Stomach (tissue), 9 donors: ENCODE measurements around the gene IL33. TPM values are rescaled to one million over a fixed set of nuclear protein-coding genes. Genes with fewer than 3 reads are reported as not detected.

ENCODE experiments used
- DNase-seq, 2 donors: peaks; one replicate each; pipeline versions ENCODE4 v3.0.0 to v3.0.0-alpha.2; 2013 to 2019
- H3K27ac ChIP-seq, 5 donors: fragments of 200-600 bp in 4 of 5; sonication (generic) in 4 of 5; one replicate each; pipeline ENCODE4 v1.5.1; 2013 to 2019; ENCODE audit warnings: mild to moderate bottlenecking in 1 of 5, moderate library complexity in 1 of 5
- H3K27me3 ChIP-seq, 3 donors: fragments of 200-600 bp; sonication (generic); one replicate each; pipeline ENCODE4 v1.5.1; 2017 to 2019; ENCODE audit warnings: mixed run types in 1 of 3
- H3K36me3 ChIP-seq, 4 donors: fragments of 200-600 bp; sonication (generic); 1 replicate in 3 of 4; 2 replicates in 1 of 4; pipeline ENCODE4 v1.5.1; 2016 to 2019
- H3K4me1 ChIP-seq, 4 donors: fragments of 200-600 bp; sonication (generic); one replicate each; pipeline ENCODE4 v1.5.1; 2016 to 2019
- H3K4me3 ChIP-seq, 4 donors: fragments of 200-600 bp; sonication (generic) in 3 of 4; one replicate each; pipeline ENCODE4 v1.5.1; 2016 to 2019; ENCODE audit warnings: mild to moderate bottlenecking in 1 of 4
- H3K9me3 ChIP-seq, 4 donors: fragments of 200-600 bp; sonication (generic); one replicate each; pipeline ENCODE4 v1.5.1; 2016 to 2019
- EP300 ChIP-seq: sonication (generic); formaldehyde crosslinking; IDR thresholded peaks from one replicate; pipeline ENCODE4 v1.6.1; 2017; ENCODE audit warnings: antibody characterized with exemption
- POLR2A ChIP-seq, 4 donors: fragments of 450-650 bp; IDR thresholded peaks; one replicate each; pipeline ENCODE4 v1.6.1; 2016; ENCODE audit warnings: antibody characterized with exemption in 4 of 4, control low read depth in 2 of 4, mild to moderate bottlenecking in 1 of 4, moderate library complexity in 1 of 4
- POLR2AphosphoS5 ChIP-seq, 3 donors: sonication (generic); formaldehyde crosslinking; IDR thresholded peaks; one replicate each; pipeline ENCODE4 v1.6.1; 2016; ENCODE audit warnings: antibody characterized with exemption in 3 of 3
- WGBS, 5 donors: extraction: QIAGEN DNeasy Blood & Tissue Kit in 3 of 5; methylation state at CpG; one replicate each; pipeline versions ENCODE4 v1.1.5 to v1.1.7; 2013 to 2018; 5-methylcytosine and 5-hydroxymethylcytosine counted together
- intact Hi-C: fragments of 100-400 bp; cut with DNase I; formaldehyde crosslinking; loops from one replicate; pipeline ENCODE4 v1.15.1; 2023; ENCODE audit warnings: low total_unique reads
- polyA plus RNA-seq, 3 donors: library from polyadenylated mRNA; stranded (reverse); fragments of 200-250 nt; gene quantifications; one replicate each; pipeline ENCODE4 v1.2.3, GENCODE V29; 2013
- total RNA-seq, 5 donors: library from RNA; depleted of rRNA; stranded (reverse); fragments of >200 nt; gene quantifications; one replicate each; pipeline versions ENCODE4 v1.1.0 to v1.2.3, GENCODE V29; 2014 to 2016
- TF ChIP-seq, protein P1 (sequence below), 7 experiments: fragments of 450-650 bp in 4 of 7; fragments of 200-600 bp in 3 of 7; sonication (generic) in 3 of 7; IDR thresholded peaks; one replicate each; pipeline ENCODE4 v1.5.1; 2016 to 2019; ENCODE audit warnings: antibody characterized with exemption in 7 of 7, control low read depth in 2 of 7, mild to moderate bottlenecking in 1 of 7
- donor health status: healthy with polysubstance abuse.
- donor health status: Bipolar disorder and iron deficiency.
- donor health status: healthy.

IL33 gene
- total and polyA plus RNA-seq, 8 donors: 2.9 to 189 (median 26.7) TPM

DNA sequence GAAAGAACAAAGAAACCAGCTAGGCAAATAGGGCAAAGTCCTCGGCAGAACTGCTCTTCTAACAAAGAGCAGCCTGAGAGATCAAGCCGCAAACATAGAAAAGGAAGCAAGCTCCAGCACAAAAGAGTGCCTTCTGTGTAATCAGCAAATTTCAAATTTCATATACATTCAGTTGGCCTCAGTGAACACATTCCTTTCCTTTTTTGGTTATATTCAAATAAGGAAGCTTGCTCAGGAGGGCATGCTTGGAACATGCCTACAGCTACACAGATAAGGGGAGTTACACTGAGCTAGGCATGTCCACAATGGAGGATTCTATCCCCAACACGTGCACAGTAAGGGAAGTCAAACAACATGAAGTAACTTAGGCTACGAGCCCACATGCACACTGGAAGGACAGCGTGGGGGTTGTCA lies 23.4 kb downstream of the IL33 start:
- TF ChIP-seq POLR2A (IDR thresholded peaks at IDR 0.05): no peak
- TF ChIP-seq EP300: no peak
- TF ChIP-seq, protein P1, sequence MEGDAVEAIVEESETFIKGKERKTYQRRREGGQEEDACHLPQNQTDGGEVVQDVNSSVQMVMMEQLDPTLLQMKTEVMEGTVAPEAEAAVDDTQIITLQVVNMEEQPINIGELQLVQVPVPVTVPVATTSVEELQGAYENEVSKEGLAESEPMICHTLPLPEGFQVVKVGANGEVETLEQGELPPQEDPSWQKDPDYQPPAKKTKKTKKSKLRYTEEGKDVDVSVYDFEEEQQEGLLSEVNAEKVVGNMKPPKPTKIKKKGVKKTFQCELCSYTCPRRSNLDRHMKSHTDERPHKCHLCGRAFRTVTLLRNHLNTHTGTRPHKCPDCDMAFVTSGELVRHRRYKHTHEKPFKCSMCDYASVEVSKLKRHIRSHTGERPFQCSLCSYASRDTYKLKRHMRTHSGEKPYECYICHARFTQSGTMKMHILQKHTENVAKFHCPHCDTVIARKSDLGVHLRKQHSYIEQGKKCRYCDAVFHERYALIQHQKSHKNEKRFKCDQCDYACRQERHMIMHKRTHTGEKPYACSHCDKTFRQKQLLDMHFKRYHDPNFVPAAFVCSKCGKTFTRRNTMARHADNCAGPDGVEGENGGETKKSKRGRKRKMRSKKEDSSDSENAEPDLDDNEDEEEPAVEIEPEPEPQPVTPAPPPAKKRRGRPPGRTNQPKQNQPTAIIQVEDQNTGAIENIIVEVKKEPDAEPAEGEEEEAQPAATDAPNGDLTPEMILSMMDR (IDR thresholded peaks at IDR 0.05): no peak
- peak in 1 of 3 donors; percentile 16 for TF ChIP-seq POLR2AphosphoS5 (IDR thresholded peaks at IDR 0.05)
- Histone ChIP-seq H3K27me3 (no peaks in the 10 kb centered on the region), H3K4me1 (peaks cover 17 to 46% (median 32%) of the 10 kb centered on the region in 4 donors), H3K36me3 (peaks cover 0 to 9% (median 0%) of the 10 kb centered on the region in 4 donors), H3K27ac (peak overlapping the region; percentile 0 to 64 (median 11)), H3K9me3 (no peaks in the 10 kb centered on the region), H3K4me3 (no peak overlapping the region)
- peak in 1 of 2 donors; percentile 44 for DNase-seq
- intact Hi-C loops: no loop called here
- WGBS, 5 donors: 31 to 45% (median 38%) methylated on average over 5 of the region's 5 CpGs

DNA sequence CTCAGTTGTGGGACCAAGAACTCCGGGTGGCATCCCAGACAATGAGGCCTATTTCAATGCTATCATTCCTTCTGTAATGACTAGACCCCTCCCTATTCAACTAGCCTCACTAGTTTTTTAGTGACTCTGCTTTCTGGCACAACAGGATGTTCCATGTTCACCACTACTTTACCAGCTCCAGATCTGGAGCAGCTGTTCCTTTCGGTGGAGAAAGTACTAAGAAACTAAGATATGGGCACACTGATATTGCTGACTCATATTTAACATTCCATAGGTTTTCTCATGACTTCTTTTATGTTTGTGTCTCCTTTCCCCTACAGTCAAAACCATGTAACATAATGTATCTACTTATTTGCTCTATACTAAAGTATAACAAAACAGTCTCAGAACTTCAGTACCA lies 24.1 kb downstream of the IL33 start:
- intact Hi-C loops: no loop called here
- peaks cover 0 to 9% (median 0%) of the 10 kb centered on the region in 4 donors for H3K36me3 ChIP-seq
- DNase-seq: no peak
- no peaks in the 10 kb centered on the region for H3K27me3 ChIP-seq
- peaks cover 17 to 41% (median 32%) of the 10 kb centered on the region in 4 donors for H3K4me1 ChIP-seq
- no peaks in the 10 kb centered on the region for H3K9me3 ChIP-seq
- 50 to 70% (median 66%) methylated on average over 2 of the region's 2 CpGs for WGBS, 5 donors
- TF ChIP-seq POLR2A (IDR thresholded peaks at IDR 0.05): no peak
- H3K4me3 ChIP-seq: no peak overlapping the region
- peak overlapping the region in 2 of 5 donors; percentile 11 to 46 for H3K27ac ChIP-seq

DNA sequence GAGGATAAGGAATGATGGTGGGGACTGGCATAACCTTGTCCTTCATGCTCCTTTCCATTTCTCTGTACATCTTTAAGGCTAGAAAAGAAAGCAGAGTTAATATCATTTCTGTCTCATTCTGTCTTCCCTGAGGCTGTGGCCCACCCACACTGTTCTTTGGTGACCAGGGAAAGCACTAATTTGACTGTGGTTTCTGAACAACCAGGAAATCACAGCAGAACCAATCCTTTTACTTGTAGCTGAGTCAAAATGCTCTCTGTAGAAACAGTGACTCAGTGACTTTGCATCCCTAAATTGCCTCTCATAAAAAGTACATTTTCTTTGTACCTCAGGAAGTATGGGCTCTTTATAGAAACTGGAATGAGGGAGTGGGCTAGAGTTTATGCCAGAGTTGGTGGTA lies 28.1 kb downstream of the IL33 start:
- Histone ChIP-seq H3K9me3 (no peaks in the 10 kb centered on the region), H3K4me3 (no peak overlapping the region), H3K36me3 (peaks cover 0 to 9% (median 0%) of the 10 kb centered on the region in 4 donors), H3K4me1 (peaks cover 5 to 23% (median 17%) of the 10 kb centered on the region in 4 donors), H3K27ac (no peak overlapping the region), H3K27me3 (no peaks in the 10 kb centered on the region)
- intact Hi-C loops: no loop called here
- no peak for TF ChIP-seq POLR2AphosphoS5 (IDR thresholded peaks at IDR 0.05)
- TF ChIP-seq, protein P1 (IDR thresholded peaks at IDR 0.05): no peak
- DNase-seq: no peak

DNA sequence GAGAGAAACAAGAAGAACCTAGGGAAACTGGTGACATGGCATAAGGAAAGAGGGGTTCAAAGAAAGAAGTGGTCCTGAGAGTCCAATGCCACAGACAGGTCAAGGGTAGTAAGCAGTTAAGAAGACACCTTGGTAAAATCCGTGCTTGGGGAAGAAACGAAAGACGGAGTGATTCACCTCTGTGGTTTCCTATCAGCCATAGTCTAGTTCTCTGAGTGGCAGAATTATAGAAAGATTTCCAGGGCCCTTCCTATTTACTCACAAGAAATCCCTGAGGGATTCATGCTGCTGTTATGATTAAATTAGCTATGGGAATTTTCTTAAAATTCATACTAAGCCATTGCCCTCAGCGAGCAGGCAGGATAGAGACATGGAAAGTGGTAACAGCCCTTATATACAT lies 31.7 kb downstream of the IL33 start:
- peaks cover 0 to 9% (median under 1%) of the 10 kb centered on the region in 4 donors for H3K36me3 ChIP-seq
- DNase-seq: no peak
- H3K4me3 ChIP-seq: no peak overlapping the region
- H3K27ac ChIP-seq: no peak overlapping the region
- WGBS, 5 donors: 44 to 58% (median 48%) methylated on average over 4 of the region's 4 CpGs
- H3K4me1 ChIP-seq: peaks cover 0 to 9% (median 0%) of the 10 kb centered on the region in 4 donors
- H3K9me3 ChIP-seq: no peaks in the 10 kb centered on the region
- no peaks in the 10 kb centered on the region for H3K27me3 ChIP-seq
- intact Hi-C loops: no loop called here
- TF ChIP-seq POLR2A (IDR thresholded peaks at IDR 0.05): no peak
- TF ChIP-seq, protein P1 (IDR thresholded peaks at IDR 0.05): no peak
- TF ChIP-seq EP300: no peak
- TF ChIP-seq POLR2AphosphoS5 (IDR thresholded peaks at IDR 0.05): no peak

DNA sequence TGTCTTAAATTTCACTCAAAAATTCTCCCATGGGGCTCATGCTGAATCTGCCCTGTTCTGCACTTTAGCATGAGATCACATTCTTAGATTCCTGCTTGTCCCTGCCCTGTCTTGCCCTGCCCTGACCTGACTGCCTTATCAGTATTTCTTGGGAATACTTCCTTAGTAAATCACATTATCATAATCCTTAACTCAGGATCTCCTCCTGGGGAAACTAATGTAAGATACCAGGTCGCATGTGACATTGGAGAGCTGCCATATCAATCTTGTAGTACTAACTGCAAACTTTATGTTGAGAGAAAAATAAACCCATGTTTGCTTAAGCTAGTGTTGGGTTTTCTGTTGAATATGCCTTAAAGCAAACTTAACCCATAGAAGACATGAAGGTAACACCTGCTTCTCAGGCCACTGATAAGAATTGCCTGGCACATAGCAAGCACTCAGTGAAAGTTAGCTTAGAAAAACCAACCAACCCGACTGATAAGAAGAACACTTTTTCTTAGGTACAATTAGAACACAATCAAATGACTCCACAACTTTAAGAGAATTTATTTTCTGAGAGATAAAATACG lies 53.3 kb downstream of the IL33 start:
- Histone ChIP-seq H3K9me3 (peaks cover 0 to 4% (median 3%) of the 10 kb centered on the region in 4 donors), H3K36me3 (peaks cover 0 to 6% (median 2%) of the 10 kb centered on the region in 4 donors), H3K27ac (peak overlapping the region in 2 of 5 donors; percentile 18 to 33), H3K4me1 (peaks cover 19 to 32% (median 25%) of the 10 kb centered on the region in 4 donors), H3K27me3 (no peaks in the 10 kb centered on the region), H3K4me3 (no peak overlapping the region)
- peak; percentile 49 to 68 for DNase-seq
- intact Hi-C loops: no loop called here
- TF ChIP-seq POLR2A (IDR thresholded peaks at IDR 0.05) (no peak), POLR2AphosphoS5 (IDR thresholded peaks at IDR 0.05) (peak in 2 of 3 donors; percentile 79 to 83), EP300 (no peak)
- TF ChIP-seq, protein P1 (IDR thresholded peaks at IDR 0.05): no peak
- 23 to 47% (median 36%) methylated on average over 3 of the region's 3 CpGs for WGBS, 5 donors
